Type B pancreatic cell (in vitro differentiated cells): ENCODE measurements around the gene MNS1. TPM values are rescaled to one million over a fixed set of nuclear protein-coding genes. Genes with fewer than 3 reads are reported as not detected.

Experiments
- DNase-seq: peaks from one replicate; pipeline ENCODE4 v3.0.0; 2021; ENCODE audit warnings: mixed read lengths; ENCODE audit not compliant: unreplicated experiment; ENCODE audit errors: extremely low spot score
- H3K27ac Mint-ChIP-seq: 2 replicates; pipeline ENCODE4 v1.8.0; 2021; ENCODE audit warnings: mild to moderate bottlenecking, mixed read lengths
- H3K27me3 Mint-ChIP-seq: 2 replicates; pipeline ENCODE4 v1.8.0; 2021; ENCODE audit warnings: mixed read lengths
- H3K36me3 Mint-ChIP-seq: 2 replicates; pipeline ENCODE4 v1.8.0; 2021; ENCODE audit warnings: mixed read lengths
- H3K4me1 Mint-ChIP-seq: one replicate; pipeline ENCODE4 v1.8.0; 2021; ENCODE audit warnings: mixed read lengths; ENCODE audit not compliant: unreplicated experiment
- H3K4me3 Mint-ChIP-seq: 2 replicates; pipeline ENCODE4 v1.8.0; 2021; ENCODE audit warnings: mild to moderate bottlenecking, mixed read lengths
- H3K9me3 Mint-ChIP-seq: 2 replicates; pipeline ENCODE4 v1.8.0; 2021; ENCODE audit warnings: mixed read lengths
- total RNA-seq: library from RNA; stranded (reverse); gene quantifications from 2 replicates; pipeline ENCODE4 v1.2.1, GENCODE V29; 2021; ENCODE audit warnings: low replicate concordance
- TF ChIP-seq, protein P1 (sequence below): fragments of 200-600 bp; sonication (generic); conservative IDR thresholded peaks from 2 replicates; pipeline ENCODE4 v1.5.0; 2021; ENCODE audit warnings: antibody characterized with exemption, mild to moderate bottlenecking

MNS1 gene
- total RNA-seq, 1 donor from 2014 or later, result 9.0 TPM

DNA sequence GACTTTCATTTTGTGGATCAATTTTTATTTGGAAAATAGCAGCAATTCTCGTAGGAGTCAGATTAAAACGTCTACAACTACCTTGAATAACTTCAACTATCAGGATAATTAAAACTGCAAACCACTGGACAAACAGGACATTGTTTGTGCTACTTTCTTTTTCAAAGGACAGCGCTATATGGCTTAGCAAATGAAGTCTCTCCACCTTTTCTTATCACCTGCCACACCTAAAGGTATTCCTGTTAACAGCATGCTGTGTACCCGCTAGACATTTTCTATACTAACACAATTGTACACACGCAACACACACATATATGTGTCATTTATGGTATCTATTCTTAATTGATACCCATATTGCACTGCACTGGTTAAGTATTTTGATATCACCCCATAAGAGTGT lies 19.2 kb downstream of the MNS1 start:
- TF ChIP-seq, protein P1, sequence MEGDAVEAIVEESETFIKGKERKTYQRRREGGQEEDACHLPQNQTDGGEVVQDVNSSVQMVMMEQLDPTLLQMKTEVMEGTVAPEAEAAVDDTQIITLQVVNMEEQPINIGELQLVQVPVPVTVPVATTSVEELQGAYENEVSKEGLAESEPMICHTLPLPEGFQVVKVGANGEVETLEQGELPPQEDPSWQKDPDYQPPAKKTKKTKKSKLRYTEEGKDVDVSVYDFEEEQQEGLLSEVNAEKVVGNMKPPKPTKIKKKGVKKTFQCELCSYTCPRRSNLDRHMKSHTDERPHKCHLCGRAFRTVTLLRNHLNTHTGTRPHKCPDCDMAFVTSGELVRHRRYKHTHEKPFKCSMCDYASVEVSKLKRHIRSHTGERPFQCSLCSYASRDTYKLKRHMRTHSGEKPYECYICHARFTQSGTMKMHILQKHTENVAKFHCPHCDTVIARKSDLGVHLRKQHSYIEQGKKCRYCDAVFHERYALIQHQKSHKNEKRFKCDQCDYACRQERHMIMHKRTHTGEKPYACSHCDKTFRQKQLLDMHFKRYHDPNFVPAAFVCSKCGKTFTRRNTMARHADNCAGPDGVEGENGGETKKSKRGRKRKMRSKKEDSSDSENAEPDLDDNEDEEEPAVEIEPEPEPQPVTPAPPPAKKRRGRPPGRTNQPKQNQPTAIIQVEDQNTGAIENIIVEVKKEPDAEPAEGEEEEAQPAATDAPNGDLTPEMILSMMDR, result no peak
- no peak for DNase-seq
- Mint-ChIP-seq H3K36me3 (peaks cover 22% of the 10 kb centered on the region), H3K27me3 (no peaks in the 10 kb centered on the region), H3K4me3 (no peak overlapping the region), H3K4me1 (no peaks in the 10 kb centered on the region), H3K9me3 (no peaks in the 10 kb centered on the region), H3K27ac (no peak overlapping the region)

DNA sequence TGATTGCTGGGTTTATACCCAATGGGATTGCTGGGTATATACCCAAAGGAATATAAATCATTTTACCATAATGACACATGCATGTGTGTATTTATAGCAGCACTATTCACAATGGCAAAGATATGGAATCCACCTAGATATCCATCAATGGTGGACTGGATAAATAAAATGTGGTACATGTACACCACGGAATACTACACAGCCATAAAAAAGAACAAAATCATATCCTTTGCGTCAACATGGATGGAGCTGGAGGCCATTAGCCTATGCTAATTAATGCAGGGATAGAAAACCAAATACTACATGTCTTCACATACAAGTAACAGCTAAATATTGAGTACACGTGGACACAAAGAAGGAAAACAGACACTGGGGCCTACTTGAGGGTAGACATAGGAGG lies 22.6 kb downstream of the MNS1 start:
- H3K27me3 Mint-ChIP-seq, result no peaks in the 10 kb centered on the region
- no peak overlapping the region for H3K27ac Mint-ChIP-seq

DNA sequence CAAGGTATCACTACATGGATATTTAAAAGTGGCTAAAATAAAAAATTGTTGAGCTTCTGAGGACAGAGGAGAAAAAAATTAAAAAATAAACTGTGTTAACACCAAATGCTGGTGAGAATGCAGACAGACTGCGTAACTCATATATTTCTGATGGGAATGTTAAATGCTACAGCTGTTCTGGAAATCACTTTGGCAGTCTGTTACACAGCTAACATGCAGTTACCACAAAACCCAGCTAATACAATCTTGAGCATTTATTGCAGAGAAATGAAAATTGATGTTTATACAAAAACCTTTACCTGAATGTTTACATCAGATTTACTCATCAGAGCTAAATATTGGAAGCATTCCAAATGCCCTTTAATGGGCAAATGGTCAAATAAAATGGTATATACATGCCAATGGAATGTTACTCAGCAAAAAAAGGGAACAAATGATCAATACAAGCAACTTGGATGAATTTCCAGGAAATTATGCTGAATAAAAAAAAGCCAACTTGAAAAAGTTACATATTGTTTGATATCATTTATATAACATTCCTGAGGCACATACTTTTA lies 24.6 kb downstream of the MNS1 start:
- TF ChIP-seq, protein P1, result no peak
- no peak overlapping the region for H3K27ac Mint-ChIP-seq
- no peaks in the 10 kb centered on the region for H3K9me3 Mint-ChIP-seq
- no peaks in the 10 kb centered on the region for H3K4me1 Mint-ChIP-seq
- DNase-seq, result no peak
- H3K4me3 Mint-ChIP-seq, result no peak overlapping the region
- H3K27me3 Mint-ChIP-seq, result no peaks in the 10 kb centered on the region
- H3K36me3 Mint-ChIP-seq, result peaks cover 40% of the 10 kb centered on the region

More for the DNA sequence above, 22.6 kb downstream of the MNS1 start:
- TF ChIP-seq, protein P1, result no peak
- Mint-ChIP-seq H3K9me3 (no peaks in the 10 kb centered on the region), H3K4me1 (no peaks in the 10 kb centered on the region), H3K4me3 (no peak overlapping the region), H3K36me3 (peaks cover 27% of the 10 kb centered on the region)
- DNase-seq, result no peak

DNA sequence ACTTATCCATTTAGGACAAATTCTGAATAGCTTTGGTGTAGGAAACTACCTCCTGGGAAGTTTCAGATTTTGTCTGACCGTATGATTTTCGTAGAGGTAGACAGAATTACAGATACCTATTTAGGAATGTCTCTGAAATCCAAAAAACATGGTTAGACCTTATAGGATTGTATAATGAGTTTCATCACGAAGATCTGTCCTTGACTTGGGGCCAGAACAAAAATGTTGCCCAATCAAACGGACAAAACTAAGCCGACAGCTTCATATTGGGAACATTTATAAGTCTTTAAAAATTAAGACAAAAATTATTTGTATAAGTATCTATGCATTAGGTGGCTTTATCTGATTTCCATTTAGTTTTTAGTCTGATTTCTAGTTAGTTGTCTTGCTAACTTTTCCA lies 32.6 kb downstream of the MNS1 start:
- no peak overlapping the region for H3K27ac Mint-ChIP-seq
- H3K27me3 Mint-ChIP-seq, result no peaks in the 10 kb centered on the region
- H3K4me1 Mint-ChIP-seq, result no peaks in the 10 kb centered on the region
- no peak overlapping the region for H3K4me3 Mint-ChIP-seq
- peaks cover 20% of the 10 kb centered on the region for H3K36me3 Mint-ChIP-seq
- TF ChIP-seq, protein P1, result no peak
- no peaks in the 10 kb centered on the region for H3K9me3 Mint-ChIP-seq
- DNase-seq, result no peak

DNA sequence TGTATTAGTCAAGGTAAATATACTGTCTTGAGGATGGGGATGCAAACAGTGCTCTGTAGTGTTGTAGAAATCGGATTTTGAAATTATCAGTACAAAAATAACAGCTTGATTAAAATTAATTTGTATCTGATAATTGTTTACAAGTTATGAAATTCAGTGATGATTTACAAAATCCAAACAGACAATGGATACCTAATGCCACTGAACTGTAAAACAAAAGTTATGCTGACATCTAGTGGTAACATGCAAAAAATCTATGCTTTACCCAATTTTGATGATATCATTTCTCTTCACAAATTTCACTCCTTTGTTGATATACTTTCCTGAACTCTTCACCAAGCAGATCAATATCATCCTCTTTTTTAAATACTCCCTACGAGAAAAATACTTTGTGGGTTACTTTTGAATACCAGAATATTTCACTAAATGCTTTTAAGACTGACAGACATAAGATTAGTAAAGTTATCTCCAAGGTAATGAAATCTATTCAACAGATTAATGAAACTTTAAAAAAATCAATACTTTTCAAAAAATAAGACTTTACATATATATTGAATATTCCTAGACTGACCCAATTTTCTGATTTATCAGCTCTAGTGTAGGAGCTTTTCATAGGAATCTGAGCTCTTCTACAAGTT lies 36.0 kb downstream of the MNS1 start:
- H3K27me3 Mint-ChIP-seq, result no peaks in the 10 kb centered on the region
- no peak overlapping the region for H3K4me3 Mint-ChIP-seq
- H3K27ac Mint-ChIP-seq, result no peak overlapping the region
- no peaks in the 10 kb centered on the region for H3K4me1 Mint-ChIP-seq
- peaks cover 16% of the 10 kb centered on the region for H3K36me3 Mint-ChIP-seq
- no peaks in the 10 kb centered on the region for H3K9me3 Mint-ChIP-seq
- no peak for DNase-seq
- TF ChIP-seq, protein P1, result peak; percentile 78
